Measurements from ENCODE around the gene ROBO1. TPM values are rescaled to one million over a fixed set of nuclear protein-coding genes. Genes with fewer than 3 reads are reported as not detected.
A peak's percentile ranks its signal among the peaks of the same experiment; 100 is the strongest.

ROBO1 gene
- total RNA-seq, 1 donor from 2014 or later: 169 TPM

DNA sequence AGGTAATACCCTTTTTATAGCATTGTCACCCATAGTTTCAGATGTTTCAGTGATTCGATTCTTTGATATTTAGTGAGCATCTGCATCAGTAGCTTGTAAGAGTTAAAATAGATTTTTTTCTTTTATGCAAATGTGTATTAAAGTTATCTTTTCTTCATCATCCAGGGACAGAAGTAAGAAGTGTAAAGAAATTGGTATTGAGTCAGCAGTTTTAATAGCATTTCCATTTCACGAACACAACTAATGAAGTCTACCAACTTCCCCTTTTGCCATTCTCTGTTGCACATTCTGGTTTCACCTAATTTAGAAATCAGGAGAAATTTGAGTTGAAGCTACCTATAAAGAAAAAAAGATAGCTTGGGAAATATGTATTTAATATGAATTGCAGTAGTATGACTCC, 127.9 kb downstream of the ROBO1 start:
- TF ChIP-seq EZH2 (IDR thresholded peaks at IDR 0.05): no peak
- no peak for TF ChIP-seq EZH2phosphoT487 (IDR thresholded peaks at IDR 0.05)
- no peak overlapping the region for H3K4me3 ChIP-seq
- Mint-ChIP-seq H3K4me1 (no peaks in the 10 kb centered on the region), H3K9me3 (no peaks in the 10 kb centered on the region), H3K27ac (no peak overlapping the region), H3K27me3 (ENCODE audit: insufficient read depth, low read depth) (no peaks in the 10 kb centered on the region), H3K36me3 (no peaks in the 10 kb centered on the region), H3K4me3 (no peak overlapping the region)
- DNase-seq (ENCODE audit: low spot score): no peak
- no peaks in the 10 kb centered on the region for H4K20me1 ChIP-seq (ENCODE audit: low read depth)
- H3K27me3 ChIP-seq: no peaks in the 10 kb centered on the region
- H3K9ac ChIP-seq: no peak overlapping the region
- no peaks in the 10 kb centered on the region for H3K9me3 ChIP-seq (ENCODE audit: low read depth)
- H3K4me2 ChIP-seq: no peak overlapping the region
- no peak overlapping the region for H2AFZ ChIP-seq (replicated peaks)
- H3K27ac ChIP-seq: no peak overlapping the region
- H3K4me1 ChIP-seq: no peaks in the 10 kb centered on the region
- H3K79me2 ChIP-seq (ENCODE audit: low read depth): no peaks in the 10 kb centered on the region
- H3F3A ChIP-seq (ENCODE audit: low read depth): no peaks in the 10 kb centered on the region
- H3K36me3 ChIP-seq: no peaks in the 10 kb centered on the region

DNA sequence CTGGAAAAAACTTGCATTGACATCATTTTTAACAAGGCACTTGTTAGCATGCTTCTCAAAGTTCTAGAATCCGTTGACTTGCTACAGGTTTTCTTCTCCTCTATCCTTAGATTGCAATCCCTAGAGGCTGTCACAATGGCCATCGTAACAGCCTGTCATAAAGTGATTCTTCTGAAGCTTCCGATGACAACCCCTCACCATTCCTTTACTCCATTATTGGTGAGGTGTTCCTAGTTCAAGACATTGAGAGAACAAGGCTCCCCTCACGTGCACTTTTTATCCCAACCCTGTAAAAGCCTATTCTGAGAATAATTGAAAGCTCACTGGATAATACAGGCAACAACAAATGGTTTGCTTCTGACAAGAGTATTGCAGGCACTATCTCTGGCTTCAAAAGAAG, 131.4 kb downstream of the ROBO1 start:
- H3K4me1 ChIP-seq: no peaks in the 10 kb centered on the region
- no peak overlapping the region for H3K4me3 ChIP-seq
- TF ChIP-seq EZH2phosphoT487 (IDR thresholded peaks at IDR 0.05) (no peak), EZH2 (IDR thresholded peaks at IDR 0.05) (no peak)
- no peaks in the 10 kb centered on the region for H3K36me3 ChIP-seq
- H3K36me3 Mint-ChIP-seq: no peaks in the 10 kb centered on the region
- H3K27ac Mint-ChIP-seq: no peak overlapping the region
- H3K9ac ChIP-seq: no peak overlapping the region
- no peak overlapping the region for H3K4me3 Mint-ChIP-seq
- no peaks in the 10 kb centered on the region for H3K4me1 Mint-ChIP-seq
- DNase-seq (ENCODE audit: low spot score): no peak
- no peak overlapping the region for H3K4me2 ChIP-seq
- H3K27ac ChIP-seq: no peak overlapping the region
- H3K79me2 ChIP-seq (ENCODE audit: low read depth): no peaks in the 10 kb centered on the region
- H3K27me3 ChIP-seq: no peaks in the 10 kb centered on the region
- H2AFZ ChIP-seq (replicated peaks): peak overlapping the region; percentile 50
- no peaks in the 10 kb centered on the region for H3K9me3 Mint-ChIP-seq
- H3K27me3 Mint-ChIP-seq (ENCODE audit: insufficient read depth, low read depth): no peaks in the 10 kb centered on the region
- no peaks in the 10 kb centered on the region for H3F3A ChIP-seq (ENCODE audit: low read depth)
- no peaks in the 10 kb centered on the region for H4K20me1 ChIP-seq (ENCODE audit: low read depth)
- no peaks in the 10 kb centered on the region for H3K9me3 ChIP-seq (ENCODE audit: low read depth)

DNA sequence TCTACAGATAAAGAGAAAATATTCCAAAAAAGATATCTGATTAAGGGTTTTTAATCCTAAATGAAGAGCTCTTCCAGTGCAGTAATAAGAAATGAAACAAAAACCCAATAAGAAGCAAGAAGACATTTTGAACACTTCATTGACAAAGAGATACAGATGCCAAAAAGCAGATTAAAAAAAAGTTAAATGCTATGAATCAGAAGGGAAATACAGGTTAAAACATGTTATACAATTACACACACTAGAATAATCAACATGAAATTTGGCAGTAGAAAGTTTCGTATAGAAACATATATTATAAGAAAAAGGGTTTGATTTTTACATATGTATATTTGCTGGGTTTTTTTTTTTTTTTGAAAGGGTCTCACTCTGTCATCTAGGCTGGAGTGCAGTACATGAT, 135.0 kb downstream of the ROBO1 start:
- Histone ChIP-seq H3K9me3 (ENCODE audit: low read depth) (no peaks in the 10 kb centered on the region), H3K4me2 (no peak overlapping the region), H3K27ac (no peak overlapping the region), H3K4me3 (no peak overlapping the region), H3K36me3 (no peaks in the 10 kb centered on the region), H3K9ac (no peak overlapping the region), H2AFZ (replicated peaks) (no peak overlapping the region), H3K27me3 (no peaks in the 10 kb centered on the region), H3F3A (ENCODE audit: low read depth) (no peaks in the 10 kb centered on the region), H3K79me2 (ENCODE audit: low read depth) (no peaks in the 10 kb centered on the region), H4K20me1 (ENCODE audit: low read depth) (no peaks in the 10 kb centered on the region), H3K4me1 (no peaks in the 10 kb centered on the region)
- Mint-ChIP-seq H3K9me3 (no peaks in the 10 kb centered on the region), H3K4me3 (no peak overlapping the region), H3K27ac (no peak overlapping the region), H3K27me3 (ENCODE audit: insufficient read depth, low read depth) (no peaks in the 10 kb centered on the region), H3K4me1 (no peaks in the 10 kb centered on the region), H3K36me3 (no peaks in the 10 kb centered on the region)
- no peak for DNase-seq (ENCODE audit: low spot score)
- TF ChIP-seq EZH2 (IDR thresholded peaks at IDR 0.05) (no peak), EZH2phosphoT487 (IDR thresholded peaks at IDR 0.05) (no peak)
- TF ChIP-seq, protein P1, sequence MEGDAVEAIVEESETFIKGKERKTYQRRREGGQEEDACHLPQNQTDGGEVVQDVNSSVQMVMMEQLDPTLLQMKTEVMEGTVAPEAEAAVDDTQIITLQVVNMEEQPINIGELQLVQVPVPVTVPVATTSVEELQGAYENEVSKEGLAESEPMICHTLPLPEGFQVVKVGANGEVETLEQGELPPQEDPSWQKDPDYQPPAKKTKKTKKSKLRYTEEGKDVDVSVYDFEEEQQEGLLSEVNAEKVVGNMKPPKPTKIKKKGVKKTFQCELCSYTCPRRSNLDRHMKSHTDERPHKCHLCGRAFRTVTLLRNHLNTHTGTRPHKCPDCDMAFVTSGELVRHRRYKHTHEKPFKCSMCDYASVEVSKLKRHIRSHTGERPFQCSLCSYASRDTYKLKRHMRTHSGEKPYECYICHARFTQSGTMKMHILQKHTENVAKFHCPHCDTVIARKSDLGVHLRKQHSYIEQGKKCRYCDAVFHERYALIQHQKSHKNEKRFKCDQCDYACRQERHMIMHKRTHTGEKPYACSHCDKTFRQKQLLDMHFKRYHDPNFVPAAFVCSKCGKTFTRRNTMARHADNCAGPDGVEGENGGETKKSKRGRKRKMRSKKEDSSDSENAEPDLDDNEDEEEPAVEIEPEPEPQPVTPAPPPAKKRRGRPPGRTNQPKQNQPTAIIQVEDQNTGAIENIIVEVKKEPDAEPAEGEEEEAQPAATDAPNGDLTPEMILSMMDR (IDR thresholded peaks at IDR 0.05): no peak

DNA sequence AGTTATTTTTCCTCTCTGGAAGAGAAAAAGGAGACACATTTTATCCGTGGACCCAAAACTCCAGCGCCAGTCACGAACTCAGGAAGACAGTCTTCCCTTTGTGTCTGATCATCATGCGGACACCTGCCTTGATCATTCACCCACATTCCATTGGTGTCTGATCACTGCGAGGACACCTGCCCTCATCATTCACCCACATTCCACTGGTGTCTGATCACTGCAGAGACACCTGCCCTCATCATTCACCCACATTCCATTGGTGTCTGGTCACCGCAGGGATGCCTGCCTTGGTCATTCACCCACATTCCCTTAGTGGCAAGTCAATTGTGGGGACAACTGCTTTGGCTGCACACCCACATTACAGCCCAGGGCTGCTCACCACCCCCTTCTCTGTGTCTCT, 148.9 kb downstream of the ROBO1 start:
- no peaks in the 10 kb centered on the region for H3F3A ChIP-seq (ENCODE audit: low read depth)
- H2AFZ ChIP-seq (replicated peaks): no peak overlapping the region
- H3K79me2 ChIP-seq (ENCODE audit: low read depth): no peaks in the 10 kb centered on the region
- no peak overlapping the region for H3K4me3 ChIP-seq
- no peak overlapping the region for H3K27ac ChIP-seq
- Mint-ChIP-seq H3K9me3 (peaks cover 48% of the 10 kb centered on the region), H3K27me3 (ENCODE audit: insufficient read depth, low read depth) (peaks cover 2% of the 10 kb centered on the region), H3K36me3 (peaks cover 10% of the 10 kb centered on the region), H3K4me1 (no peaks in the 10 kb centered on the region), H3K4me3 (no peak overlapping the region), H3K27ac (no peak overlapping the region)
- DNase-seq (ENCODE audit: low spot score): no peak
- no peaks in the 10 kb centered on the region for H3K9me3 ChIP-seq (ENCODE audit: low read depth)
- TF ChIP-seq, protein P1 (IDR thresholded peaks at IDR 0.05): no peak
- no peak for TF ChIP-seq EZH2phosphoT487 (IDR thresholded peaks at IDR 0.05)
- no peak for TF ChIP-seq EZH2 (IDR thresholded peaks at IDR 0.05)
- H3K4me1 ChIP-seq: no peaks in the 10 kb centered on the region
- H3K27me3 ChIP-seq: no peaks in the 10 kb centered on the region
- H4K20me1 ChIP-seq (ENCODE audit: low read depth): no peaks in the 10 kb centered on the region
- H3K4me2 ChIP-seq: no peak overlapping the region
- H3K9ac ChIP-seq: no peak overlapping the region
- no peaks in the 10 kb centered on the region for H3K36me3 ChIP-seq
